GM12873 (cell line): ENCODE results near the gene LUZP1.

ENCODE experiments used
- TF ChIP-seq, protein P1 (sequence below): IDR thresholded peaks from 2 replicates; pipeline ENCODE4 v1.5.1; 2012; ENCODE audit warnings: low read depth, mild to moderate bottlenecking, moderate library complexity, low read length, control low read depth; ENCODE audit not compliant: insufficient read depth; ENCODE audit errors: missing control alignments

The LUZP1 gene

DNA sequence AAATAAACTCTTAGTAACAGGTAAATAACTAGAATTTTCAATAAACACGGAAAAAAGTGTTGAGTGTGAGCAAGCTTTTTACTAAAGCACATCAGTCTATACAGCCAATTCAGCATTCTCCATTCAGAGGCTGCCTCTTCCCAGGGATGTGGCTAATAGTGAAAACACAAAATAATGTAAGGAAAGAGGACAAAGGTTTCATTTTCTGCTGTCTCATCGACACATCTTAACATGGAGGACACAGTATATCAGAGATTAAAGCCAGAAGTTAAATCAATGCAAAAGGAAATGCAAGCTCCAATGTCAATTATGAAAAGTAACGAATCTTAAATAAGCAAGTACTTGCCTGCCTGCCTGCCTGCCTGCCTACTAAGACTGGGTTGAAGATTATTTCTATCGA, 43.2 kb downstream of the LUZP1 start:
- TF ChIP-seq, protein P1, sequence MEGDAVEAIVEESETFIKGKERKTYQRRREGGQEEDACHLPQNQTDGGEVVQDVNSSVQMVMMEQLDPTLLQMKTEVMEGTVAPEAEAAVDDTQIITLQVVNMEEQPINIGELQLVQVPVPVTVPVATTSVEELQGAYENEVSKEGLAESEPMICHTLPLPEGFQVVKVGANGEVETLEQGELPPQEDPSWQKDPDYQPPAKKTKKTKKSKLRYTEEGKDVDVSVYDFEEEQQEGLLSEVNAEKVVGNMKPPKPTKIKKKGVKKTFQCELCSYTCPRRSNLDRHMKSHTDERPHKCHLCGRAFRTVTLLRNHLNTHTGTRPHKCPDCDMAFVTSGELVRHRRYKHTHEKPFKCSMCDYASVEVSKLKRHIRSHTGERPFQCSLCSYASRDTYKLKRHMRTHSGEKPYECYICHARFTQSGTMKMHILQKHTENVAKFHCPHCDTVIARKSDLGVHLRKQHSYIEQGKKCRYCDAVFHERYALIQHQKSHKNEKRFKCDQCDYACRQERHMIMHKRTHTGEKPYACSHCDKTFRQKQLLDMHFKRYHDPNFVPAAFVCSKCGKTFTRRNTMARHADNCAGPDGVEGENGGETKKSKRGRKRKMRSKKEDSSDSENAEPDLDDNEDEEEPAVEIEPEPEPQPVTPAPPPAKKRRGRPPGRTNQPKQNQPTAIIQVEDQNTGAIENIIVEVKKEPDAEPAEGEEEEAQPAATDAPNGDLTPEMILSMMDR: no peak

DNA sequence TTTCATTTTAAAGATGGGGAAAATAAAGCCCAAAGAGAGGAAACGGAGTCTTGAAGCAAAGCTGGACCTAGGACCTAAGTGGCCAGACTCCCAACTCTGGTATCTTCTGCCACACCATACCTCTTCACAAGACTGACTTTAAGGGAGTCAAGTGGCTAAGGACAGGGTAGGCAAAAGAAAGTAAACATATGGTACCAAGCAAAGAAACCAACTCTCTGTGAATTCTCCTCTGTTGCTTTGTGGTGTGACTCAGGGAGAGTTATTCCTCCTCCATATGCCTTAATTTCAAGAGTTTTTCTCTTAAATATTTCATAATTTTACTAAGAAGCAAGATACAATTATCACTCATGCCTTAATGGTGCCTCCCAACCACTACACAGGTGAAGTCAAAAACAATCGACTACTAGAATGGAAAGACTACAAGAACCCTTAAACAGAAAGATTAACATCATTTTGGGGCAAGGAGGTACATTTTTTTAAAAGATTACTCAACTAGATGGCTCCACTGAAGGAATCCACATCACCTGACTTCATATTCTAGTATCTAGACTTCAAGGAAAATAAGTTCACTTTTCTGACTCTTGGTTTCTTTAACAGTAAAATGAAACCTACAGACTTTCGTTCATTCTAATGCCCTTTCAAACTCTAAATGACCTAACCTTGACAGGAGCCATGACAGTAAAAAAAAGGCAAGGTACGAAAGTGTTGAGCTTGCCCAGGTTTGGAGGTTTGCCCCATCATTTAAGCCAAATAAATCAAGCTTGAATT, 44.2 kb downstream of the LUZP1 start:
- TF ChIP-seq, protein P1: no peak

DNA sequence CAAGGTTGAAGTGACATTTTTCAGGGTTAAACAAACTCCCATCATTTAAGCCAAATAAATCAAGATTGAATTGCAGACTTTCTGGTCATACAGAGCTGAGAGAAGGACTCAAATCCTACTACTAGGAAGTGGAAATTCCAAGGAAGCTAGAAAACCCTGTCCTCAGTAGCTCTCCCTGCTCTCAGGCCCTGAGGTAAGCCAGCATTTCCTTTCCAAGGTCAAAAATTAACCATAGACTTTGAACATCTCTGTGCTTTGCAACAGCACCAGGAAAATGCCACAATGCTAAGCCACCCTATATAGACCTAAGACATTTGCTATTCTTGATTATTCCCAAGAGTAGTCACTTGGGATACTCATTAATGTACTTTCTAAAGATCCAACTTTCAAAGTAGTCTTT, 45.1 kb downstream of the LUZP1 start:
- TF ChIP-seq, protein P1: no peak

DNA sequence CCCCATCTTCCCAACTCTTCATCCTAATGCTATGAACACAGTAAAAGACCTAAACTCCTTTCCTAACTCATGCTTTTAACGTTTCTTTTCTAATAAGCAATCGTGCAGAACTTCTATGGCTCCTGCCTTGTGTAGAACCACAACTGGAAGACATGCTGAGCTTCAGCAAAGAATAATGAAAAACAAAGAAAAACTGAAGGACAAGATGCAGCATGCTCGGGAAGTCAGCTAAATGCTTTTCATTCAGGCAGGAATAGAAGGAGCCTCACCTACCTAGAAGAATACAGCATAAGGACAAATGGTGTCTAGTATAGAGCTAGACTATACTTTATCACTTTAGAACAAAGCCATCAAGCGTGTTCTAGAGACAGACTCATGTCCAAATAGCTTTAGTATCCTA, 45.9 kb downstream of the LUZP1 start:
- TF ChIP-seq, protein P1: no peak

DNA sequence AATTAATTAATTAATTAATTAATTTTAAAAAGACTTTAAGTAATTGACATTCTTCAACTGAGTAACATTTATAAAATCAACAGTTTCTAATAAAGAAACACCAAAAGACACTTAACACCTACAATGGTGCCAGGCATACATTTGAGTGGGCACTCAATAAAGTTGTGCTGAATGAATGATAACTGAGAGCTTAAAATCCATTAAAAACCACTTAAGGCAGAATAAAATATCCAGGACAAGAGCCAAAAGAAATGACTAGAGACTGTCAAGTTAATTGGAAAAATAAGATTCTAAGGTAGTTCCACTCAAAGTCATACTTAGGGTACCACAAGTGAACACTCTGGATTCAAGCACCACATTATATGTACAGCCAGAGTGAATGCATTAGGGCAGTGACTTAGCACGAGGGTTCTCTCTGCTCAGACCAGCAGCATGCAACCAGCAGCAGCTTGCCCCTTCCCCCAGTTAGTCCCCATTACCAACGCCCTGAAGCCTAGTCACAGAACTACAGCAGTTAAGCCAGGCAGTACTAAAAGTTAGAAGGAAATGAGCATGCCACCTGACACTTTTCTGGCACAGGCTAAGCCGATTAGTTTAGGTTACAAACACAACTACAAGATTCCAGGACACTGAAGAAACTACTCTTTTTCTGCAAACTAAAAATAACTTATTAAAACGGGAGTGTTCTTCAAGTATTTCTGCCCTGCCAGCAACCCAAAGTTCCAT, 46.5 kb downstream of the LUZP1 start:
- TF ChIP-seq, protein P1: no peak

DNA sequence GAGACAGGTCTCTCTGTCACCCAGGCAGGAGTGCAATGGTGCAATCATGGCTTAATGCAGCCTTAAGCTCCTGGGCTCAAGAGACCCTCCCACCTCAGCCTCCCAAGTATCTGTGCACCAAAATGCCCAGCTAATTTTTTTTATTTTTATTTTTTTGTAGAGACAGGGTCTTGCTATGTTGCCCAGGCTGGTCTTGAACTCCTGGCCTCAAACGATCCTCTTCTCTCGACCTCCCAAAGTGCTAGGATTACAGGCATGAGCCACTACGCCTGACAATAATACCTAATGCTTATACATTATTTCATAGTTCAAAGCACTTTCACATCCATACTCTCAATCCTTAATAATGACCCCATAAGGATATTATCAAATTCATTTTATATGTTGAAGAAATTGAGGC, 48.3 kb downstream of the LUZP1 start:
- TF ChIP-seq, protein P1: no peak

DNA sequence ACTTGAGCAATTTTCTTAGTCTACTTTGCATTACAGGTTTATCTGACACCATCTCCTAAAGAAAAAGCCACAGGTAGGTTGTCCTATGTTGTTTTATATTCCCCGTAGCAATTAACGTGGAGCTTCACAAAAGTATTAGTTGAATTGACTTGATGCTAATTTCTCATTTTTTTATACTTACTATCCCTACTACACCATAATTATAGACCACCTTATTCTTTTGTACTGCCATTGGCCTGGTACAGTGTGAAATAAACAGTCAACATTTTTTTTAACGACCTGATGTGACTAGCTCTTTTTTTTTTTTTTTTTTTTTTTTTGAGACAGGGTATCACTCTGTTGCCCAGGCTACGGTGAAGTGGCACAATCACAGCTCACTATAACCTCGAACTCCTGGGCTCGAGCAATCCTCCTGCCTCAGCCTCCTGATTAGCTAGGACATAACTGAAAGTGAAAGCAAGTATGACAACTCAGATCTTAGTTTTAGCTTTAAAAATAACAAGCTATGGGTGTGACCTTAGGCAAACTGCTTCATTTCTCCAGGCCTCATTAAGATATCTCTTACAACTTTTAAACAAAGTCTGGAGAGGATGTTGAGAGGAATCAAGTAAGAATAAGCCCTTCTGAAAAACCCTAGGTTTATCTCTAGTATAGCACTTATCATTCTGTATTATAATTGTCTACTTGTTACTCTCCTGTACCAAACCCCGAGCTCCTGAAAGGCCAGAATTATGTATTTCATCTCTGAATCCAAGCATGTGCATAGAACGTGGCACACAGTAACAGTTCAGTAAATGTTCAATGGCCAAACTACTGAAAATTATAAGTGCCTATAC, 49.5 kb downstream of the LUZP1 start:
- TF ChIP-seq, protein P1: no peak
